Skeletal muscle satellite cell (primary cell): ENCODE results near the gene PHYHD1.
A peak's percentile ranks its signal among the peaks of the same experiment; 100 is the strongest.
"Not testable (repeated sequence)": the region's sequence is repeated elsewhere in the genome, so short reads cannot be mapped to it uniquely, and the experiment has no call there.

Experiments used
- H3K27me3 ChIP-seq: 2 replicates; pipeline ENCODE4 v1.7.0; 2013; ENCODE audit warnings: low read length; ENCODE audit not compliant: control insufficient read depth, insufficient read depth
- H3K36me3 ChIP-seq: 2 replicates; pipeline ENCODE4 v1.7.0; 2013; ENCODE audit warnings: mild to moderate bottlenecking, control low read depth, low read length; ENCODE audit not compliant: insufficient read depth
- H3K4me1 ChIP-seq: 2 replicates; pipeline ENCODE4 v1.7.0; 2013; ENCODE audit warnings: low read length; ENCODE audit not compliant: control insufficient read depth, insufficient read depth
- H3K4me2 ChIP-seq: 2 replicates; pipeline ENCODE4 v1.7.0; 2013; ENCODE audit warnings: mild to moderate bottlenecking, low read length
- H3K4me3 ChIP-seq: 2 replicates; pipeline ENCODE4 v1.7.0; 2013; ENCODE audit warnings: low read length
- H3K9ac ChIP-seq: 2 replicates; pipeline ENCODE4 v1.7.0; 2013; ENCODE audit warnings: mild to moderate bottlenecking, low read depth, low read length, moderate library complexity
- H3K9me3 ChIP-seq: replicated peaks from 2 replicates; pipeline ENCODE4 v1.7.0; 2013; ENCODE audit warnings: mild to moderate bottlenecking, control low read depth, low read length

The PHYHD1 gene

DNA sequence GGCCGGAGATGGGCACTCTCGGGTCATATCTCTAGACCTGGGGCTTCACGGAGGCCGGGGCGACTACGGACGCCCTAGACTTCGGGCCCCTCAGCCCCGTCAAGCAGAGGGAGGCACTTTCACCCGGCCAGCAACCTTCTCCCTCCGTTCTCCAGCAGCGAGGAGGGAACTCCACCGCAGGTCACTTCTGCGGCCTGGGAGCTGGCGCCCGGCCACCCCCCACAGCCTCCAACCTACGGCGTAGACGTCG, 26.4 kb downstream of the PHYHD1 start:
- peaks cover 9% of the 10 kb centered on the region for H3K36me3 ChIP-seq
- H3K4me3 ChIP-seq = peak overlapping the region; percentile 96
- no peaks in the 10 kb centered on the region for H3K27me3 ChIP-seq
- peak overlapping the region; percentile 95 for H3K4me2 ChIP-seq
- H3K9me3 ChIP-seq = no peaks in the 10 kb centered on the region
- H3K9ac ChIP-seq = peak overlapping the region; percentile 94
- H3K4me1 ChIP-seq = peaks cover 11% of the 10 kb centered on the region

DNA sequence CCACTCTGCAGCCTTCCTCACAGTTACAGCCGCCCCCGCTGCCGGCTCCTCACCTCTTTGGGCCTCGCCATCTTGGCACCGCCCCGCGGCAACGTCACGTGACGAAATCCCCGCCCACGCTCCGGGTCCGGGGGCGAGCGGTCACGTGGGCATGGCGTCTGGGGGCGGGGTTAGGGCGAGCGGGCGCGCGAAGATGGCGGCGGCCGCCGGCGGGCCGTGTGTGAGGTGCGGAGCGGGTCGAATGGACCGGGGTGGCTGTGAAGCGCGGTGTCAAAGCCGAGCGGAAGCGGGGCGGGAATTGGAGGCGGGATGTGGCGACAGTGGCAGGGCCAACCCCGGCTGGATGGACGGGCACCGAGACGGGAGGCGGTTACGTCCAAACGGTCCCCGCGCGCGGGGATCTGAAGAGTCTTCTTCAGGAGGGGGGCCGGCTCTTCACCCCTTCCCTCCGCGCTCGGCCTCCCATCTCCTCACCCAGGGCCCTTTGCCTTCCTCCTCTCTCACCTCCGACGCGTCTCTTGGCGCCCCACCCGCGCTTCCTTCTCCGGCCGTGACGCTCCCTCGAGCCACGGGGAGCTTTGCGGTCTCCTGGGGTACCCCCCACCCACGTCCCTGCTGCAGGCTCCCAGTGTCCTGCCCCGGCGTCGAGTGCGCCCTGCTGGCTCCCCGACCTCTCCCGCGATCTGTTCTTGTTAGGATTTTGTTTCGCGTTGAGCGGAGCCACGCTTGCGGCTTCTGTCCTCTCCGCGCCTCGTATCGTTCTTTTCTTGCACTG, 26.9 kb downstream of the PHYHD1 start, which contains the start of the genes DOLK and NUP188:
Gene DOLK, minus strand, starts transcription at position 77 of the 775 bp plus-strand sequence. CDS start 300 bp downstream, outside the sequence.
Gene NUP188, plus strand, starts transcription at position 173 of the 775 bp plus-strand sequence. Its CDS starts 21 bp downstream, at position 194.
- no peaks in the 10 kb centered on the region for H3K9me3 ChIP-seq
- no peaks in the 10 kb centered on the region for H3K27me3 ChIP-seq
- peak within 1 kb of the TSS; percentile 95 for H3K4me2 ChIP-seq
- H3K9ac ChIP-seq = peak within 1 kb of the TSS; percentile 94
- peak within 1 kb of the TSS; percentile 96 for H3K4me3 ChIP-seq
- peaks cover 9% of the 10 kb centered on the region for H3K36me3 ChIP-seq
- peaks cover 11% of the 10 kb centered on the region for H3K4me1 ChIP-seq

- H3K36me3 ChIP-seq = peaks cover 32% of the 10 kb centered on the region
- H3K4me2 ChIP-seq = not testable (repeated sequence)
These were observed 40.6 kb downstream of the PHYHD1 start for GRCh38 chr9:128961403-128961802.

DNA sequence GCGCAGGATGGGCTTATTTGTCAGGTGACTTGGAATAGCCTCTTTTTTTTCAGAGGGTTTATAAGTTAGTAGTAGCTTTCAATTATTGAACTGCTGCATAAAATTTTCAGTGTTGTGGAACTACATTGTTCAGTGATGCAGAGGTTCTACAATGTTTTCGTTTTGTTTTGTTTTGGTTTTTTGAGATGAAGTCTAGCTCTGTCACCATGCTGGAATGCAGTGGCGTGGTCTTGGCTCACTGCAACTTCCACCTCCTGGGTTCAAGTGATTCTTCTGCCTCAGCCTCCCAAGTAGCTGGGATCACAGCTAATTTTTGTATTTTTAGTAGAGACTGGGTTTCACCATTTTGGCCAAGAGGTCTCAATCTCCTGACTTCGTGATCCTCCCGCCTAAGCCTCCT, 48.7 kb downstream of the PHYHD1 start:
- Histone ChIP-seq H3K4me3 (no peak overlapping the region), H3K4me2 (no peak overlapping the region), H3K27me3 (no peaks in the 10 kb centered on the region), H3K36me3 (peaks cover 37% of the 10 kb centered on the region), H3K9me3 (no peaks in the 10 kb centered on the region), H3K9ac (no peak overlapping the region), H3K4me1 (peaks cover 24% of the 10 kb centered on the region)

More at GRCh38 chr9:128961403-128961802, 40.6 kb downstream of the PHYHD1 start:
- not testable (repeated sequence) for H3K9me3 ChIP-seq, H3K4me1 ChIP-seq, H3K27me3 ChIP-seq, H3K9ac ChIP-seq, H3K4me3 ChIP-seq

GRCh38 chr9:128972956-128973355, 52.2 kb downstream of the PHYHD1 start:
- H3K4me3 ChIP-seq = no peak overlapping the region
- H3K36me3 ChIP-seq = peaks cover 53% of the 10 kb centered on the region
- H3K9ac ChIP-seq = no peak overlapping the region

DNA sequence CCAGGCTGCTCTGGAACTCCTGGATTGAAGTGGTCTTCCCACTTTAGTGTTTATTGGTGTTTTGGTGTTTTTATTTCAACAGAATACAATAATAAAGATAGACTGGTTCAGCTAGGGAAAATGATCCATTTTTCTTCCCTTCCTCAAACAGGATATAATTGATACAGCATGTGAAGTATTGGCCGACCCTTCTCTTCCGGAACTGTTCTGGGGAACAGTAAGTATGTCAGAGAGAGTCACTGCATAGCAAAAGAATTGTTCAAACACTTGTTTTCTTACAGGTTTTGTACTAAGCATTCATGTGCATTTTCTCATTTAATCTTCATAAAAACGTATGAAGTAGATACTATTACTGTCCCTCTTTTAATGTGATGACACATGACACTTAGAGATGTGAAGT, 58.3 kb downstream of the PHYHD1 start:
- Histone ChIP-seq H3K4me3 (no peak overlapping the region), H3K4me2 (no peak overlapping the region), H3K4me1 (no peaks in the 10 kb centered on the region), H3K9ac (no peak overlapping the region), H3K36me3 (peaks cover 62% of the 10 kb centered on the region), H3K9me3 (no peaks in the 10 kb centered on the region), H3K27me3 (no peaks in the 10 kb centered on the region)

More at GRCh38 chr9:128972956-128973355, 52.2 kb downstream of the PHYHD1 start:
- Histone ChIP-seq H3K4me2 (peak overlapping the region; percentile 49), H3K4me1 (peaks cover 24% of the 10 kb centered on the region), H3K9me3 (no peaks in the 10 kb centered on the region), H3K27me3 (no peaks in the 10 kb centered on the region)

DNA sequence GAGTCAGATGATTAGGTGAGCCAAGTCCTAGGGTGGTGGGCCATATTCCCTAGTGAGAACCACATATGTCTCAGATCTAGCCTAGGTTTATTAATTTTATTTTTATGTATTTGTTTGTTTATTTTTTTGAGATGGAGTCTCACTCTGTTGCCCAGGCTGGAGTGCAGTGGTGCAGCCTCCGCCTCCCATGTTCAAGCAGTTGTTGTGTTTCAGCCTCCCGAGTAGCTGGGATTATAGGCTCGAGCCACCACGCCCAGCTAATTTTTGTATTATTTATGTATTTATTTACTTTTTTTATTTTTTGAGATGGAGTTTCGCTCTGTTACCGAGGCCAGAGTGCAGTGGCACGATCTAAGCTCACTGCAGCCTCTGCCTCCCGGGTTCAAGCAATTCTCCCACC, 62.8 kb downstream of the PHYHD1 start:
- Histone ChIP-seq H3K4me1 (peaks cover 14% of the 10 kb centered on the region), H3K9ac (no peak overlapping the region), H3K27me3 (no peaks in the 10 kb centered on the region), H3K36me3 (peaks cover 76% of the 10 kb centered on the region), H3K4me2 (no peak overlapping the region), H3K9me3 (no peaks in the 10 kb centered on the region), H3K4me3 (no peak overlapping the region)

GRCh38 chr9:128986671-128987070, 65.9 kb downstream of the PHYHD1 start:
- Histone ChIP-seq H3K4me3 (no peak overlapping the region), H3K9me3 (no peaks in the 10 kb centered on the region), H3K9ac (no peak overlapping the region), H3K4me1 (peaks cover 14% of the 10 kb centered on the region), H3K36me3 (peaks cover 61% of the 10 kb centered on the region), H3K4me2 (no peak overlapping the region), H3K27me3 (no peaks in the 10 kb centered on the region)

GRCh38 chr9:128987805-128988204, 67.0 kb downstream of the PHYHD1 start:
- H3K9ac ChIP-seq = peak overlapping the region; percentile 54
- H3K27me3 ChIP-seq = no peaks in the 10 kb centered on the region
- H3K9me3 ChIP-seq = no peaks in the 10 kb centered on the region
- H3K36me3 ChIP-seq = peaks cover 62% of the 10 kb centered on the region
- peak overlapping the region; percentile 71 for H3K4me2 ChIP-seq
- H3K4me3 ChIP-seq = peak overlapping the region; percentile 46
- peaks cover 14% of the 10 kb centered on the region for H3K4me1 ChIP-seq
